GM18861 (cell line): ENCODE measurements around the gene CGB2.
"Not testable (repeated sequence)": the region's sequence is repeated elsewhere in the genome, so short reads cannot be mapped to it uniquely, and the experiment has no call there.

Experiments used
- ATAC-seq: cut with Tn5 transposase; IDR thresholded peaks from one replicate; pipeline ENCODE4 v1.9.1; 2021; ENCODE audit not compliant: unreplicated experiment

The CGB2 gene

GRCh38 chr19:49065905-49066512, 34.3 kb downstream of the CGB2 start:
- ATAC-seq = no peak

GRCh38 chr19:49067554-49067953, 35.9 kb downstream of the CGB2 start:
- ATAC-seq = no peak

GRCh38 chr19:49069026-49069425, 37.3 kb downstream of the CGB2 start:
- ATAC-seq = no peak

- ATAC-seq = no peak
These were observed 38.7 kb downstream of the CGB2 start for GRCh38 chr19:49070416-49070815.

- ATAC-seq = no peak
These were observed 40.3 kb downstream of the CGB2 start for GRCh38 chr19:49071860-49072547.

- ATAC-seq = no peak
These were observed 42.1 kb downstream of the CGB2 start for GRCh38 chr19:49073514-49074378.

GRCh38 chr19:49074869-49075268, 43.2 kb downstream of the CGB2 start:
- ATAC-seq = not testable (repeated sequence)

GRCh38 chr19:49080392-49080791, 48.7 kb downstream of the CGB2 start:
- ATAC-seq = no peak

- ATAC-seq = no peak
These were observed 49.6 kb downstream of the CGB2 start for GRCh38 chr19:49081273-49081672.
